ENCODE results near the gene TRAP1. TPM values are rescaled to one million over a fixed set of nuclear protein-coding genes. Genes with fewer than 3 reads are reported as not detected.

TRAP1 gene
- total RNA-seq, 1 experiment from 2014 or later, result 382 TPM

DNA sequence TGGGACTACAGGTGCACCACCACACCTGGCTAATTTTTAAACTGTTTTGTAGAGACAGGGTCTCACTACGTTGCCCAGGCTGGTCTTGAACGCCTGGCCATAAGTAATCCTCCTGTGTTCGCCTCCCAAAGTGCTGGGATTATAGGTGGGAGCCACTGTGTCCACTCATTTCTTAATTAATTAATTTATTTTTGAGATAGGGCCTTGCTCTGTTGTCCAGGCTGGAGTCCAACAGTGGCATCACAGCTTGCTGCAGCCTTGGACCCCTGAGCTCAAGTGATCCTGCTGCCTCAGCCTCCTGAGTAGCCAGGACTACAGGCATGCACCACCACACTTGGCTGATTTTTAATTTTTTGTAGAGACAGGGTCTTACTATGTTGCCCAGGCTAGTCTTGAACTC is 47.1 kb upstream of the TRAP1 start:
- intact Hi-C loops (cut with micrococcal nuclease), result no loop called here
- ChIA-PET POLR2A (ENCODE audit: unreplicated experiment) (no interaction called here), CTCF (no interaction called here)
- no peak overlapping the region for H3K27ac ChIP-seq (ENCODE audit: low read length)
- no peak for ATAC-seq
- DNase-seq, result no peak
- H3K4me3 ChIP-seq (ENCODE audit: low read length), result no peak overlapping the region
- no peaks in the 10 kb centered on the region for H3K9me2 ChIP-seq (replicated peaks; ENCODE audit: low read length)
- H3K4me1 ChIP-seq (ENCODE audit: insufficient read depth, low read length), result no peaks in the 10 kb centered on the region
- H4K20me1 ChIP-seq (ENCODE audit: low read length), result no peaks in the 10 kb centered on the region
- H3K9me3 ChIP-seq (ENCODE audit: low read length), result no peaks in the 10 kb centered on the region
- peaks cover 17% of the 10 kb centered on the region for H3K36me3 ChIP-seq (ENCODE audit: low read depth, low read length)
- H3K79me2 ChIP-seq (ENCODE audit: low read length), result no peaks in the 10 kb centered on the region
- H3F3A ChIP-seq (ENCODE audit: low read length, unreplicated experiment), result no peaks in the 10 kb centered on the region
- H3K9ac ChIP-seq (ENCODE audit: low read length), result no peak overlapping the region
- H3K4me2 ChIP-seq (ENCODE audit: low read length), result no peak overlapping the region
- no peaks in the 10 kb centered on the region for H3K27me3 ChIP-seq (ENCODE audit: low read length)
- TF ChIP-seq EZH2phosphoT487 (IDR thresholded peaks at IDR 0.05; ENCODE audit: borderline replicate concordance, low read length) (no peak), CTCF (conservative IDR thresholded peaks at IDR 0.05; ENCODE audit: low read depth, low read length) (no peak), EZH2 (IDR thresholded peaks at IDR 0.05; ENCODE audit: low read length, unreplicated experiment) (no peak)
- no TSS peak for BruUV-seq (replicated peaks)
- no peak overlapping the region for H2AFZ ChIP-seq (ENCODE audit: low read length)

DNA sequence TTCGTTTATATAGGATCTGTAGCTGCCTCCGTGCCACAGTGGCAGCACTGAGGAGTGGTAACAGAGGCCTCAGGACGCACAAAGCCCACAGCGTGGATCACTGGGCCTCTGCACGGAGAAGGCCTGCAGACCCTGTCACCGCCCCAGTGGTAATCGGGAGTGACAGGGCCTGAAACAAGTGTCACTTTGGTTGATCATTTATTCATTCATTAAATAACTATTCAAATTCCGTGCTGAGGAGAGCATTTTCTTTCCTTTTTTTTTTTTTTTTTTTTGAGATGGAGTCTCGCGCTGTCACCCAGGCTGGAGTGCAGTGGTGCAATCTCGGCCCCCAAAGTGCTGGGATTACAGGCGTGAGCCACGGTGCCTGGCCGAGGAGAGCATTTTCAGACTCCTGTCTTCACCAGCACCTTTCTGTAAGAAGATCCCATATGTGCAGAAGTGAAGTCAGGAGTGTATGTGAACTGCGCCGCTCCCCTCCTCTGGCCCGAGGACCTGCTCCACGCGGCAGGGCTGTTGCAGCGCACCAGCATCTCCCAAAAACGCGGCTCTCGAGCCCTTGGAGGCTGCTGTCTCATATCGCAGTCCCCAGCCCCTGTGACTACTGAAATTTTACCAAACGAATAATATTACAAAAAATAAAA is 44.9 kb upstream of the TRAP1 start:
- H3K9me3 ChIP-seq (ENCODE audit: low read length), result no peaks in the 10 kb centered on the region
- no peak overlapping the region for H3K4me3 ChIP-seq (ENCODE audit: low read length)
- no peak overlapping the region for H3K4me2 ChIP-seq (ENCODE audit: low read length)
- H3K27ac ChIP-seq (ENCODE audit: low read length), result no peak overlapping the region
- no peaks in the 10 kb centered on the region for H3K9me2 ChIP-seq (replicated peaks; ENCODE audit: low read length)
- POLR2A ChIA-PET (ENCODE audit: unreplicated experiment), result no interaction called here
- intact Hi-C loops (cut with micrococcal nuclease), result no loop called here
- CTCF ChIA-PET, result no interaction called here
- peaks cover 4% of the 10 kb centered on the region; the same call in 1 of the 2 replicates for H3K36me3 ChIP-seq (ENCODE audit: low read depth, low read length)
- no peaks in the 10 kb centered on the region for H3F3A ChIP-seq (ENCODE audit: low read length, unreplicated experiment)
- H3K9ac ChIP-seq (ENCODE audit: low read length), result no peak overlapping the region
- no peak overlapping the region for H2AFZ ChIP-seq (ENCODE audit: low read length)
- no peaks in the 10 kb centered on the region for H3K4me1 ChIP-seq (ENCODE audit: insufficient read depth, low read length)
- DNase-seq (no peak), ATAC-seq (no peak)
- TF ChIP-seq CTCF (conservative IDR thresholded peaks at IDR 0.05; ENCODE audit: low read depth, low read length) (no peak), EZH2 (IDR thresholded peaks at IDR 0.05; ENCODE audit: low read length, unreplicated experiment) (no peak), EZH2phosphoT487 (IDR thresholded peaks at IDR 0.05; ENCODE audit: borderline replicate concordance, low read length) (no peak)
- no peaks in the 10 kb centered on the region for H4K20me1 ChIP-seq (ENCODE audit: low read length)
- no peaks in the 10 kb centered on the region for H3K79me2 ChIP-seq (ENCODE audit: low read length)
- H3K27me3 ChIP-seq (ENCODE audit: low read length), result no peaks in the 10 kb centered on the region
- no TSS peak for BruUV-seq (replicated peaks)

DNA sequence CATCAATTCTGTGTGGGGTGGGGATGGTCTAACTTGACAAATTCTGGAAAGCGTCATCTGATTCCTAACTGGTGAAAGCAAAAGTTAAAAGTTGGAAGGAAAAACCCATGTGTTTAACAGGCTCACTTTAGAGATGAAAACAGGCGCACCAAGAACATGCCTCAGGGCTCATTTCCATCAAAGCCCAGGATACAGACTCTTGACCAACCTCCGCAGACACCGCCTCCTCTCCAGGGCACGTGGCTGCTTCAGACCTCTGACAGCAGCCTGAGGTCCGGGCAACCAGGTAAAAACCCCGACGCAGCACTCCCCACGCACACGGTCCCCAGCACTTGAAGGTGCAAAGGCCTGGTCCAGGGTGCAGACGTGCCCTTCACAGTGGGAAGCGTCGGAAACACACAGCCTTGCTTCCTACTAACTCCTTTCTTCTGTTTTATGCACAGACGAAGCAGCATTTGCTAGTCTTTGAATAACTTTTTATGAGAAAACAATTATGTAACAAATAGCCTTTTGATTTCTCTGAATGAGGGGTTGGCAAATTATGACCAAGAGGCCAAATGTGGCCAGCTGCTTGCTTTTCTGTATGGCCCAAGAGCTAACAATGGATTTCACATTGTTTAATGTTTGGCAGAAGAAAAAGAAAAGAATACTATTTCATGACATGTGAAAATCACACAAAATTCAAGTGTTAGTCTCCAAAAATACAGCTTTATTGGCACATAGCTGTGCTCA is 44.2 kb upstream of the TRAP1 start:
- Histone ChIP-seq H3K36me3 (ENCODE audit: low read depth, low read length) (no peaks in the 10 kb centered on the region; the same call in 1 of the 2 replicates), H2AFZ (ENCODE audit: low read length) (no peak overlapping the region), H3K27me3 (ENCODE audit: low read length) (no peaks in the 10 kb centered on the region), H3K27ac (ENCODE audit: low read length) (no peak overlapping the region), H3K9ac (ENCODE audit: low read length) (no peak overlapping the region), H3K79me2 (ENCODE audit: low read length) (no peaks in the 10 kb centered on the region), H3F3A (ENCODE audit: low read length, unreplicated experiment) (no peaks in the 10 kb centered on the region), H3K9me3 (ENCODE audit: low read length) (no peaks in the 10 kb centered on the region), H3K4me2 (ENCODE audit: low read length) (no peak overlapping the region), H4K20me1 (ENCODE audit: low read length) (no peaks in the 10 kb centered on the region), H3K4me3 (ENCODE audit: low read length) (no peak overlapping the region), H3K4me1 (ENCODE audit: insufficient read depth, low read length) (no peaks in the 10 kb centered on the region), H3K9me2 (replicated peaks; ENCODE audit: low read length) (no peaks in the 10 kb centered on the region)
- ATAC-seq (no peak), DNase-seq (no peak)
- no peak for TF ChIP-seq EZH2 (IDR thresholded peaks at IDR 0.05; ENCODE audit: low read length, unreplicated experiment)
- intact Hi-C loops (cut with micrococcal nuclease), result no loop called here
- no TSS peak for BruUV-seq (replicated peaks)
- ChIA-PET CTCF (no interaction called here), POLR2A (ENCODE audit: unreplicated experiment) (no interaction called here)

All from PC-3 (cell line).